K562 (cell line): Measurements from ENCODE around the gene NFE2. TPM values are rescaled to one million over a fixed set of nuclear protein-coding genes. Genes with fewer than 3 reads are reported as not detected.
A peak's percentile ranks its signal among the peaks of the same experiment; 100 is the strongest.

ENCODE experiments used
- CHD1 ChIP-seq: fragments of 200-600 bp; sonication (generic); IDR thresholded peaks from one replicate; pipeline ENCODE4 v1.6.1; 2012; ENCODE audit warnings: mild to moderate bottlenecking, moderate library complexity, low read length, inconsistent platforms
- CREB3 ChIP-seq: fragments of 450-650 bp; conservative IDR thresholded peaks from 2 replicates; pipeline ENCODE4 v1.6.1; 2016; ENCODE audit warnings: missing genetic modification characterization, low read depth, mild to moderate bottlenecking, missing compliant biosample characterization, moderate library complexity
- CREM ChIP-seq: IDR thresholded peaks from 2 replicates; pipeline ENCODE4 v1.6.1; 2014; ENCODE audit warnings: antibody characterized with exemption, low read depth
- HEY1 ChIP-seq: fragments of 250-450 bp; sonication (Bioruptor Pico); IDR thresholded peaks from 2 replicates; pipeline ENCODE4 v1.5.0; 2020; ENCODE audit warnings: mild to moderate bottlenecking, moderate library complexity, borderline replicate concordance
- HOXB6 ChIP-seq: fragments of 250-450 bp; sonication (Bioruptor Pico); IDR thresholded peaks from 2 replicates; pipeline ENCODE4 v1.5.1; 2022; ENCODE audit warnings: mild to moderate bottlenecking, borderline replicate concordance
- KLF1 ChIP-seq: fragments of 450-650 bp; IDR thresholded peaks from 2 replicates; pipeline ENCODE4 v1.6.1; 2016; ENCODE audit warnings: missing genetic modification characterization, missing compliant biosample characterization
- NR2C1 ChIP-seq, 2 experiments: fragments of 450-650 bp; IDR thresholded peaks; 2 replicates each; pipeline ENCODE4 v1.6.1; 2017; ENCODE audit warnings: mild to moderate bottlenecking in 2 of 2, antibody characterized with exemption in 1 of 2, inconsistent platforms in 1 of 2, missing compliant biosample characterization in 1 of 2, missing genetic modification characterization in 1 of 2
- POLR2A ChIP-seq: fragments of 450-650 bp; conservative IDR thresholded peaks from 2 replicates; pipeline ENCODE4 v1.6.1; 2016
- PRPF4 ChIP-seq: fragments of 200-400 bp; formaldehyde crosslinking; IDR thresholded peaks from one replicate; pipeline ENCODE4 v1.6.1; 2017; ENCODE audit warnings: low read length, low read depth, mild to moderate bottlenecking; ENCODE audit not compliant: insufficient read depth, poor library complexity, severe bottlenecking
- RAD51 ChIP-seq: fragments of 450-650 bp; IDR thresholded peaks from 2 replicates; pipeline ENCODE4 v1.7.1; 2016; ENCODE audit warnings: low read depth, mild to moderate bottlenecking, borderline replicate concordance
- RFX5 ChIP-seq: IDR thresholded peaks from 2 replicates; pipeline ENCODE4 v1.6.1; 2011; ENCODE audit warnings: low read depth, mild to moderate bottlenecking, improper control_type of control experiment, low read length
- TAL1 ChIP-seq: fragments of 450-650 bp; IDR thresholded peaks from 2 replicates; pipeline ENCODE4 v1.6.1; 2016; ENCODE audit warnings: mild to moderate bottlenecking
- TOE1 ChIP-seq, 2 experiments: fragments of 450-650 bp in 1 of 2; sonication (generic) in 1 of 2; formaldehyde crosslinking in 1 of 2; IDR thresholded peaks; 2 replicates each; pipeline versions ENCODE4 v1.7.1 to v1.8.0; 2016 to 2022; ENCODE audit warnings: borderline replicate concordance in 2 of 2, mild to moderate bottlenecking in 2 of 2, antibody characterized with exemption in 1 of 2, inconsistent platforms in 1 of 2, low read depth in 1 of 2, missing genetic modification reagents in 1 of 2, moderate library complexity in 1 of 2
- TRIM24 ChIP-seq, 2 experiments: fragments of 450-650 bp; IDR thresholded peaks; 2 replicates each; pipeline ENCODE4 v1.6.1; 2016
- ZNF217 ChIP-seq: sonication (generic); formaldehyde crosslinking; IDR thresholded peaks from 2 replicates; pipeline ENCODE4 v1.8.0; 2022; ENCODE audit warnings: mild to moderate bottlenecking, missing genetic modification reagents
- ZNF644 ChIP-seq: fragments of 200-800 bp; sonication (Bioruptor generic); IDR thresholded peaks from 2 replicates; pipeline ENCODE4 v1.6.1; 2016; ENCODE audit warnings: low read depth, missing genetic modification characterization, missing compliant biosample characterization
- polyA plus RNA-seq, 8 experiments: library from polyadenylated mRNA; depleted of rRNA in 4 of 8; stranded (reverse) in 5 of 8; unstranded in 3 of 8; fragments of >200 nt; fragmentation: Nextera tagmentation in 2 of 8; fragmentation: Illumina TruSeq in 1 of 8; extraction: Ambion mirVana in 2 of 8; extraction: Trizol in 1 of 8; gene quantifications; 2 replicates each; pipeline versions ENCODE4 v1.2.1 to v1.2.3, GENCODE V29; 2011 to 2014; ENCODE audit warnings: inconsistent platforms in 1 of 8, missing spikeins in 1 of 8
- total RNA-seq, 7 experiments: library from RNA; depleted of rRNA in 6 of 7; stranded (reverse); fragments of >200 nt in 6 of 7; fragmentation: Illumina TruSeq in 2 of 7; extraction: Trizol in 2 of 7; gene quantifications; 2 replicates each; pipeline versions ENCODE4 v1.2.1 to v1.2.3, GENCODE V29; 2011 to 2021; ENCODE audit warnings: low replicate concordance in 1 of 7
- TF ChIP-seq, protein P1 (sequence below): IDR thresholded peaks from 2 replicates; pipeline ENCODE4 v1.6.1; 2014; ENCODE audit warnings: antibody characterized with exemption
- TF ChIP-seq, protein P2 (sequence below): fragments of 450-650 bp; IDR thresholded peaks from 2 replicates; pipeline ENCODE4 v1.7.0; 2016; ENCODE audit warnings: borderline replicate concordance
- TF ChIP-seq, protein P3 (sequence below): fragments of 150-350 bp; IDR thresholded peaks from 2 replicates; pipeline ENCODE4 v1.6.1; 2014; ENCODE audit warnings: low read depth, mild to moderate bottlenecking, low read length, borderline replicate concordance

The NFE2 gene
- total and polyA plus RNA-seq, 9 of the 15 experiments (the other 6 are each of a cell fraction or from before 2014, with no cell fraction given) = 12.3 to 282 (median 208) TPM

DNA sequence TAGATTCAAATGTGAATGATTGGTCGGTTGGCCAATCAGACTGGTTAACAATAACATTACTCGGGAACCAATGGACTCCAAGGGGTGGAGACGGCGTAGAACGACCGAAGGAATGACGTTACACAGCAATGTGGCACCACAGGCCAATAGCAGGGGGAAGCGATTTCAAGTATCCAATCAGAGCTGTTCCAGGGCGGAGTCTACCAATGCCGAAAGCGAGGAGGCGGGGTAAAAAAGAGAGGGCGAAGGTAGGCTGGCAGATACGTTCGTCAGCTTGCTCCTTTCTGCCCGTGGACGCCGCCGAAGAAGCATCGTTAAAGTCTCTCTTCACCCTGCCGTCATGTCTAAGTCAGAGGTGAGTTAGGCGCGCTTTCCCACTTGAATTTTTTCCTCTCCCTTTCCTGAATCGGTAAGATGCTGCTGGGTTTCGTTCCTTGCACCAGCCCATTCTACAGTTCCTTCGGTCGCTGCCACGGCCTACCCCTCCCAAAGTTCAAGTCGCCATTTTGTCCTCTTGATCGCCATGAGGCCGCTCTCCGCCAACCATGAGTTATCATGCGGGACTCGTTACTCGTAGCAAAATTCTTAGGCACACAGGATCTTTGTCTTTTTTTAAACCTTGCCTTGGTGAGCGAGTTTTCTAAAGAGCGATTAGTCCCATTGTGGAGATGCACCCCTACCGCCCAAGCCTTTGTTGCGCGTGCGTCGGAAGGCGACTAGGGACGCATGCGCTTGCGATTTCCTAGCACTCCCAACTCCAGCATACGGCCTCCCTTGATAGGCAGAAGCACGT is 20.2 kb downstream of the NFE2 start, which contains the start of gene HNRNPA1 (continued):
- no peak for TF ChIP-seq CREB3 (tag)
- peak; percentile 45; the same call in 1 of the 2 replicates for TF ChIP-seq TOE1 (IDR thresholded peaks at IDR 0.05; ENCODE audit: borderline replicate concordance)
- peak; percentile 94; the same call in 1 of the 2 replicates for TF ChIP-seq TOE1 (CRISPR knock-in tag; IDR thresholded peaks at IDR 0.05; ENCODE audit: borderline replicate concordance, low read depth)
- peak; percentile 85 for TF ChIP-seq CHD1
- no peak; the same call in 1 of the 2 replicates for TF ChIP-seq RFX5
- peak; percentile 95 for TF ChIP-seq CREM
- peak; percentile 84; the same call in 1 of the 2 replicates for TF ChIP-seq KLF1 (tag)
- TF ChIP-seq HEY1 (CRISPR knock-in tag) = peak; percentile 25; the same call in 1 of the 2 replicates
- peak; percentile 100 for TF ChIP-seq POLR2A
- TF ChIP-seq RAD51 = no peak
- no peak for TF ChIP-seq TAL1
- TF ChIP-seq, protein P1, sequence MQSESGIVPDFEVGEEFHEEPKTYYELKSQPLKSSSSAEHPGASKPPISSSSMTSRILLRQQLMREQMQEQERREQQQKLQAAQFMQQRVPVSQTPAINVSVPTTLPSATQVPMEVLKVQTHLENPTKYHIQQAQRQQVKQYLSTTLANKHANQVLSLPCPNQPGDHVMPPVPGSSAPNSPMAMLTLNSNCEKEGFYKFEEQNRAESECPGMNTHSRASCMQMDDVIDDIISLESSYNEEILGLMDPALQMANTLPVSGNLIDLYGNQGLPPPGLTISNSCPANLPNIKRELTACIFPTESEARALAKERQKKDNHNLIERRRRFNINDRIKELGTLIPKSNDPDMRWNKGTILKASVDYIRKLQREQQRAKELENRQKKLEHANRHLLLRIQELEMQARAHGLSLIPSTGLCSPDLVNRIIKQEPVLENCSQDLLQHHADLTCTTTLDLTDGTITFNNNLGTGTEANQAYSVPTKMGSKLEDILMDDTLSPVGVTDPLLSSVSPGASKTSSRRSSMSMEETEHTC = no peak
- TF ChIP-seq NR2C1 (IDR thresholded peaks at IDR 0.05) = peak; percentile 45
- peak; percentile 48 for TF ChIP-seq NR2C1 (tag; IDR thresholded peaks at IDR 0.05)
- TF ChIP-seq ZNF644 (tag) = no peak
- TF ChIP-seq, protein P2, sequence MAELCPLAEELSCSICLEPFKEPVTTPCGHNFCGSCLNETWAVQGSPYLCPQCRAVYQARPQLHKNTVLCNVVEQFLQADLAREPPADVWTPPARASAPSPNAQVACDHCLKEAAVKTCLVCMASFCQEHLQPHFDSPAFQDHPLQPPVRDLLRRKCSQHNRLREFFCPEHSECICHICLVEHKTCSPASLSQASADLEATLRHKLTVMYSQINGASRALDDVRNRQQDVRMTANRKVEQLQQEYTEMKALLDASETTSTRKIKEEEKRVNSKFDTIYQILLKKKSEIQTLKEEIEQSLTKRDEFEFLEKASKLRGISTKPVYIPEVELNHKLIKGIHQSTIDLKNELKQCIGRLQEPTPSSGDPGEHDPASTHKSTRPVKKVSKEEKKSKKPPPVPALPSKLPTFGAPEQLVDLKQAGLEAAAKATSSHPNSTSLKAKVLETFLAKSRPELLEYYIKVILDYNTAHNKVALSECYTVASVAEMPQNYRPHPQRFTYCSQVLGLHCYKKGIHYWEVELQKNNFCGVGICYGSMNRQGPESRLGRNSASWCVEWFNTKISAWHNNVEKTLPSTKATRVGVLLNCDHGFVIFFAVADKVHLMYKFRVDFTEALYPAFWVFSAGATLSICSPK = no peak
- peak; percentile 49 for TF ChIP-seq PRPF4
- no peak for TF ChIP-seq HOXB6
- TF ChIP-seq ZNF217 = no peak
- TF ChIP-seq, protein P3, sequence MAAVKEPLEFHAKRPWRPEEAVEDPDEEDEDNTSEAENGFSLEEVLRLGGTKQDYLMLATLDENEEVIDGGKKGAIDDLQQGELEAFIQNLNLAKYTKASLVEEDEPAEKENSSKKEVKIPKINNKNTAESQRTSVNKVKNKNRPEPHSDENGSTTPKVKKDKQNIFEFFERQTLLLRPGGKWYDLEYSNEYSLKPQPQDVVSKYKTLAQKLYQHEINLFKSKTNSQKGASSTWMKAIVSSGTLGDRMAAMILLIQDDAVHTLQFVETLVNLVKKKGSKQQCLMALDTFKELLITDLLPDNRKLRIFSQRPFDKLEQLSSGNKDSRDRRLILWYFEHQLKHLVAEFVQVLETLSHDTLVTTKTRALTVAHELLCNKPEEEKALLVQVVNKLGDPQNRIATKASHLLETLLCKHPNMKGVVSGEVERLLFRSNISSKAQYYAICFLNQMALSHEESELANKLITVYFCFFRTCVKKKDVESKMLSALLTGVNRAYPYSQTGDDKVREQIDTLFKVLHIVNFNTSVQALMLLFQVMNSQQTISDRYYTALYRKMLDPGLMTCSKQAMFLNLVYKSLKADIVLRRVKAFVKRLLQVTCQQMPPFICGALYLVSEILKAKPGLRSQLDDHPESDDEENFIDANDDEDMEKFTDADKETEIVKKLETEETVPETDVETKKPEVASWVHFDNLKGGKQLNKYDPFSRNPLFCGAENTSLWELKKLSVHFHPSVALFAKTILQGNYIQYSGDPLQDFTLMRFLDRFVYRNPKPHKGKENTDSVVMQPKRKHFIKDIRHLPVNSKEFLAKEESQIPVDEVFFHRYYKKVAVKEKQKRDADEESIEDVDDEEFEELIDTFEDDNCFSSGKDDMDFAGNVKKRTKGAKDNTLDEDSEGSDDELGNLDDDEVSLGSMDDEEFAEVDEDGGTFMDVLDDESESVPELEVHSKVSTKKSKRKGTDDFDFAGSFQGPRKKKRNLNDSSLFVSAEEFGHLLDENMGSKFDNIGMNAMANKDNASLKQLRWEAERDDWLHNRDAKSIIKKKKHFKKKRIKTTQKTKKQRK = peak; percentile 86; the same call in 1 of the 2 replicates
- no peak for TF ChIP-seq TRIM24 (IDR thresholded peaks at IDR 0.05)
